ENCODE data around the gene FOXN1. TPM values are rescaled to one million over a fixed set of nuclear protein-coding genes. Genes with fewer than 3 reads are reported as not detected.

The FOXN1 gene
- total and polyA plus RNA-seq, 2 of the 13 experiments (the other 11 are each of a cell fraction or from before 2014, with no cell fraction given), result 0.01 TPM; not detected in 1

GRCh38 chr17:28511858-28512461 lies 5.8 kb downstream of the FOXN1 start:
- intact Hi-C loops (cut with micrococcal nuclease; ENCODE audit: unreplicated experiment), result no loop called here
- TF ChIP-seq MTF1 (CRISPR knock-in tag; IDR thresholded peaks at IDR 0.05) (no peak), RXRA (CRISPR knock-in tag; IDR thresholded peaks at IDR 0.05) (no peak), ZNF20 (CRISPR knock-in tag; IDR thresholded peaks at IDR 0.05) (no peak), HNRNPLL (IDR thresholded peaks at IDR 0.05; ENCODE audit: low read depth, low read length, poor library complexity, severe bottlenecking) (no peak), ZBTB39 (CRISPR knock-in tag; IDR thresholded peaks at IDR 0.05) (no peak), CCAR2 (optimal IDR thresholded peaks at IDR 0.05; ENCODE audit: low read depth, low read length) (no peak)
- no peak overlapping the region for H3K4me2 ChIP-seq (ENCODE audit: low read depth, low read length)
- in situ Hi-C loops (cut with HindIII; ENCODE audit: extremely low pct_ligation_motif_present, low pct_unique_long_range_greater_than_20kb), result no loop called here
- H3K36me3 ChIP-seq (replicated peaks in 1 of 2; ENCODE audit: control insufficient read depth in 1 of 2, insufficient read depth in 2 of 2, low read length in 2 of 2), result no peaks in the 10 kb centered on the region
- peaks cover 11 to 61% of the 10 kb centered on the region in 2 experiments for H3K27me3 ChIP-seq (ENCODE audit: control insufficient read depth in 1 of 2, insufficient read depth in 2 of 2, low read length in 2 of 2)
- POLR2A ChIA-PET, result no interaction called here
- H3K9ac ChIP-seq (ENCODE audit: insufficient read depth, low read depth, low read length), result no peak overlapping the region
- H3K27ac ChIP-seq (ENCODE audit: extremely low read length, insufficient read depth, low read length), result no peak overlapping the region
- FAIRE-seq (no peak), ATAC-seq (0 out of 3 replicates have a peak, but pooled peaks have one; percentile 27), DNase-seq (ENCODE audit: low spot score) (no peak)
- no peak overlapping the region for H3K4me3 ChIP-seq (replicated peaks in 1 of 3; ENCODE audit: insufficient read depth in 1 of 3, low read depth in 2 of 3, low read length in 3 of 3)
- no peaks in the 10 kb centered on the region for H4K20me1 ChIP-seq (ENCODE audit: insufficient read depth, low read length)
- CTCF ChIA-PET (ENCODE audit: low intra/inter-chr PET ratio, low total read pairs), result no interaction called here
- WGBS (ENCODE audit: low lambda C conversion rate), result 11% methylated on average over 3 of the region's 3 CpGs
- no peaks in the 10 kb centered on the region for H3K79me2 ChIP-seq (ENCODE audit: insufficient read depth, low read length)
- no peak overlapping the region for H2AFZ ChIP-seq (ENCODE audit: low read length)
- H3K9me3 ChIP-seq (ENCODE audit: low read length), result no peaks in the 10 kb centered on the region
- BruUV-seq (replicated peaks), result no TSS peak
- no peaks in the 10 kb centered on the region for H3K4me1 ChIP-seq (ENCODE audit: insufficient read depth, low read length)

- Histone ChIP-seq H3K27me3 (ENCODE audit: control insufficient read depth in 1 of 2, insufficient read depth in 2 of 2, low read length in 2 of 2) (peaks cover 7 to 47% of the 10 kb centered on the region in 2 experiments; a peak in 4 of 5 replicates), H3K36me3 (replicated peaks in 1 of 2; ENCODE audit: control insufficient read depth in 1 of 2, insufficient read depth in 2 of 2, low read length in 2 of 2) (no peaks in the 10 kb centered on the region), H3K4me2 (ENCODE audit: low read depth, low read length) (no peak overlapping the region), H3K9me3 (ENCODE audit: low read length) (no peaks in the 10 kb centered on the region), H3K4me1 (ENCODE audit: insufficient read depth, low read length) (no peaks in the 10 kb centered on the region), H3K4me3 (replicated peaks in 1 of 3; ENCODE audit: insufficient read depth in 1 of 3, low read depth in 2 of 3, low read length in 3 of 3) (no peak overlapping the region), H3K9ac (ENCODE audit: insufficient read depth, low read depth, low read length) (no peak overlapping the region), H3K27ac (ENCODE audit: extremely low read length, insufficient read depth, low read length) (no peak overlapping the region), H2AFZ (ENCODE audit: low read length) (no peak overlapping the region), H4K20me1 (ENCODE audit: insufficient read depth, low read length) (no peaks in the 10 kb centered on the region), H3K79me2 (ENCODE audit: insufficient read depth, low read length) (no peaks in the 10 kb centered on the region)
- in situ Hi-C loops (cut with HindIII; ENCODE audit: extremely low pct_ligation_motif_present, low pct_unique_long_range_greater_than_20kb), result no loop called here
- no TSS peak for BruUV-seq (replicated peaks)
- DNase-seq (ENCODE audit: low spot score) (no peak), ATAC-seq (no peak), FAIRE-seq (no peak)
- intact Hi-C loops (cut with micrococcal nuclease; ENCODE audit: unreplicated experiment), result no loop called here
- POLR2A ChIA-PET, result no interaction called here
- CTCF ChIA-PET (ENCODE audit: low intra/inter-chr PET ratio, low total read pairs), result no interaction called here
- TF ChIP-seq ZNF136 (CRISPR knock-in tag; IDR thresholded peaks at IDR 0.05; ENCODE audit: low read depth), result no peak
- TF ChIP-seq ZNF317 (CRISPR knock-in tag; IDR thresholded peaks at IDR 0.05), result no peak
- TF ChIP-seq ZNF598 (CRISPR knock-in tag; IDR thresholded peaks at IDR 0.05; ENCODE audit: borderline replicate concordance), result no peak
- no peak for TF ChIP-seq FIP1L1 (IDR thresholded peaks at IDR 0.05; ENCODE audit: borderline replicate concordance, insufficient read depth, low read depth, low read length)
- no peak for TF ChIP-seq CSRNP2 (CRISPR knock-in tag; conservative IDR thresholded peaks at IDR 0.05; ENCODE audit: low read depth)
- TF ChIP-seq ELF4 (CRISPR knock-in tag; IDR thresholded peaks at IDR 0.05; ENCODE audit: borderline replicate concordance), result no peak
- no peak for TF ChIP-seq MXI1 (IDR thresholded peaks at IDR 0.05; ENCODE audit: borderline replicate concordance, low read depth, low read length)
- TF ChIP-seq NFIC (IDR thresholded peaks at IDR 0.05; ENCODE audit: low read length), result no peak
- 7% methylated on average over 4 of the region's 7 CpGs for WGBS (ENCODE audit: low lambda C conversion rate)
Measured at GRCh38 chr17:28513476-28513875, 7.3 kb downstream of the FOXN1 start.

Measured in HepG2 (cell line).